GM21619 (cell line): ENCODE results near the gene AUTS2.

Experiments used
- ATAC-seq: cut with Tn5 transposase; IDR thresholded peaks from one replicate; pipeline ENCODE4 v1.9.1; 2021; ENCODE audit not compliant: unreplicated experiment

Gene AUTS2

DNA sequence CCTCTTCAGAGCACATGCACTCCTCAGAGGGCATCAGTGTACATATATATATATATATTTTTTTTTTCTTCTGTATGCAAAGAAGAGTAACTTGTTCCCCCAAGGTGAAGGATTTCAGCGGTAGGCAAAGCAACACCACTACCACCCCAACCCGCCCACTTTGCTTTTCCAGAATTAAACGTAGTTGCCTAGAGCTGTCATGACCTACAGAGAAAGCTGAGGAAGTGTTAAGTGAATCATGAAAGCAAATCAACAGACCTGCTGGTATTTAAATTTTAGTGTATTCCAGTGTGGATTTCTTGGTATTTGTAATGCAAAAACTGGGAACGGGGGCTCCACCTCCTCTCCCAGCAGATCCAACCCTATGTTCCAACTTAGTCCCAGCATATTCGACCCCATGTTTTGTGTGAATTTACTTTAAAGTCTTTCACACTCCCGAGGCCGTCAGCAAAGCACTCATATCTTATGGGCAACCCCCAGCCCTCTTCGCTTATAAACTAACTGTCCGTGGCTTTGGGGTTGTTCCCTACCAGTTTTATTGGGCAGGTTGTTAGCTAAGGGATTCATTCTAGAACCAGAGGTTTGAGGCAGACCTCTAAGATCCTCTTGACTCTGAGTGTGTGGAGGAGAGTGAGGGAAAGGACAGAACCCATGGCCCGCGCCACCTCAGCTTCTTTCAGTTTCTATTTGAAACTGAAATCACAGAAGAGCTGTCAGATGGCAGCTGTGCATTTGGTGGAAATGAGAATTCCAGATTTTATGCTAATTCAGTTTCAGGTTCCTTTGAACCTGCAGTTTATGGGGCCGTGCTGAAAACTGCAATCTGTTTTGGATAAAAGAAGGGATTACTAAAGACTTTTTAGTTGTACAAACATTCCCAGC is 1083.4 kb downstream of the AUTS2 start:
- peak; percentile 86 for ATAC-seq

GRCh38 chr7:70684173-70684572 is 1085.9 kb downstream of the AUTS2 start:
- no peak for ATAC-seq

GRCh38 chr7:70693321-70693685 is 1095.0 kb downstream of the AUTS2 start:
- ATAC-seq, result no peak

DNA sequence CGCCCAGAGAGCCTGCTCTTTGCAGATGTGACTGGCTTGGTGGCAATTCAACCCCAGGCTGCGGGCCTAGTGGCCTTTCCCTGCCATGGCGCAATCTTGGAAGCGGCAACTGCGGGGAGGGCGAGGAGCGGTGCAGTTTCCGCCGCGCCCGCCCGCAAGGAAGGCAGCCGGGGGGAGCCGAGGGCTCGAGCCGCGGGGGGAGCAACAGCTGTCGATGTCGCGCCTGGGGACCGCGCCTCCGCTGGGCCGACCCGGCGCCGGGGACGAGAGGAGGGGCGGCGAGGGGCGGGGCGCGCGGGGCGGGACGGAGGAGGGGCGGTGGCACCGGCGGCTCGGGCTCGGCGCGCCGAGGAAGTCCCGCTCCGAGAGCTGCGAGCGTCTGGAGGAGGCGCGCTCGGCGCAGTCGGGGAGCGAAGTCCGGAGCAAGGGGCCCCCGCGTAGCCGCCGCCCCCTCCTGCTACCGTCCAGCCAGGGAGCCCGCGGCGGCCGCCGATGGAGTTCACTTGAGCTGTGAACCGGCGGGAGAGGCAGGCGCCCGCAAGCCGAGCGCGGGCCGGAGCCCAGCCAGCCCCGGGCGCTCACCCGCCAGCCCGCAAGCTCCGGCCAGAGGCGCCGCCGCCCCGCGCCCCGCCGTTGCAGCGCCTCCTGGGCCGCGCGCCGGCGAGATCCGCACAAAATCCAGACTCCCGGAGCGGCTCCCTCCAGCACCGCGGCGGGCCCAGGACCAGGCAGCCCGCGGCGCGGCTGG is 1095.6 kb downstream of the AUTS2 start:
- ATAC-seq, result peak; percentile 62

- ATAC-seq, result peak; percentile 35
These were observed 1096.2 kb downstream of the AUTS2 start for GRCh38 chr7:70694434-70694970.

- no peak for ATAC-seq
These were observed 1096.9 kb downstream of the AUTS2 start for GRCh38 chr7:70694971-70695794.

DNA sequence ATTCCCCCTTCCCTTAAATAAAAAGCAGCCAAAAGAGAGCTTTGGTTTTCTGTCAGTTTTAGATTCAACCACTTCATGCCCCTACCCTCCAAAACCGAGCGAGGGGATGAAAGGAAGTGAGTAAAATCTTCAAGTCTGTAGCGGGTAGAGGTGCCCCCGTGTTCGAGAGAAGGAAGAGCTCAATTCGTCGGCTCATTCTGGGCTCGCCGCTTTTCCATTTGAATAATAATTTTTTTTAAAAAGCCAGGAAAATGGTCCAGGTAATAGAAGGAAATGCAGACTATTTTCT is 1097.5 kb downstream of the AUTS2 start:
- ATAC-seq, result no peak

- no peak for ATAC-seq
These were observed 1098.0 kb downstream of the AUTS2 start for GRCh38 chr7:70696201-70696754.

DNA sequence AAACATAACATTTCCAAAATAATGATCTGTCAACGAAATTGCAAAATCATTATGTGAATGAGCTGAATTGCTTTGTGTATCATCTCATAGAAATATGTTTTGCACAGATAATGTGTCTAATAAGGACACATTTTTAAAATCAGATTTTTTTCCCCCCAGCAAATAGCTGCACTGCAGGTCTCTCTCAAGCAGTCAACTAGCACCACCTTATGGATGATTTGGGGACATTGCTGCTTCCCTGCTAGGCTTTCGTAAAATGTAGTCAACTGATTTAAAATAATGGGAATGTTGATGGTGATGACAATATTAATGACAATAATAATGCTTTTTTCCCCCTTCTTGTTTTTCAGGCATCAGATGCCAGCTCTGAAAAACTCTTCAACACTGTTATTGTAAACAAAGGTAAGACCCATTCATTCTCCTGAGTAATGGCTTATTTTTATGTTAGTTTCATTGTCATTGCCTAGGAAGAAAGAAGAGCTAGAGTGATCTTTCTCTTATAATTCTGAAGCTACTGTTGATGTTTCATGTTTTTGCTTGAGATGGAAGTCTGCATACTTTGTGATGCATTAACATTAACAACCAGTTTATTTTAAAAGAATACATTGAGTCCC is 1100.1 kb downstream of the AUTS2 start:
- no peak for ATAC-seq

- no peak for ATAC-seq
These were observed 1101.0 kb downstream of the AUTS2 start for GRCh38 chr7:70699271-70699670.

- no peak for ATAC-seq
These were observed 1102.0 kb downstream of the AUTS2 start for GRCh38 chr7:70700055-70700940.

- no peak for ATAC-seq
These were observed 1102.7 kb downstream of the AUTS2 start for GRCh38 chr7:70700941-70701425.

DNA sequence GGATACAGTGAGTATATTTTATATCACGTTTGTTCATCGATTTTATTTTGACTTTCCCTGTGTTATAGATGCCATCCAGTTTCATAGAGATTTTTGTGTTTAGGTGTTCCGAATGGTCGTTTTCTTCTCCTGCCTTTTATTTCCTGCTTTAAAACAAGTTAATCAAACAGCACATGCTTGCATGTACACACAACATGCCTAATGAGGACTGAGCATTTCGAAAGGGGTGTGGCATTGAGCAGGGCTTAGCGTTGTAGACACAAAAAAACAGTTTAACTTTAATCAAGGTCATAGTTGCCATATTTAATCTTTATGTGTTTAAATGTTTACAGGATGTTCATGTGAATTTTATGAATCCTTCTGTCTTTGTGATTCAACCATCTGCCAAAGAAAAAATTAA is 1103.2 kb downstream of the AUTS2 start:
- ATAC-seq, result no peak

DNA sequence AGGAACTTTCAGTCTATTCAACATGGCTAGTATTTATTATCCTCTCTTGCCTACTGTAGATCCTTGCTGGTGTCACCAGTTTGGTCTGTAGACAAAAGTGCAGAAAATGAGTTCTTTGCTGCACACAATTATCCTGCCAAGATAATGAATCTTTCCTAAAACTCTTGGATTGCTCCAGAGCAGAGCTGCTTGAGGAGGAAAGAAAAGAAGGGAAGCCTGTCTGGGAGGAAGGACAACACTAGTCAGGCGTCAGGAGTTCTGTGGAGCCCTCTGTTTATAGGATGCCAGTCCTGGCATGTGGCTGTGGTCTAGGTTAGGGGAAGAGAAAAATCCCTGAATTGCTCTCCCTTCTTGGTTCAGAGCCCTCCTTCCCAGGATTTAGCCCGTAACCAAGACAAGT is 1103.7 kb downstream of the AUTS2 start:
- no peak for ATAC-seq

DNA sequence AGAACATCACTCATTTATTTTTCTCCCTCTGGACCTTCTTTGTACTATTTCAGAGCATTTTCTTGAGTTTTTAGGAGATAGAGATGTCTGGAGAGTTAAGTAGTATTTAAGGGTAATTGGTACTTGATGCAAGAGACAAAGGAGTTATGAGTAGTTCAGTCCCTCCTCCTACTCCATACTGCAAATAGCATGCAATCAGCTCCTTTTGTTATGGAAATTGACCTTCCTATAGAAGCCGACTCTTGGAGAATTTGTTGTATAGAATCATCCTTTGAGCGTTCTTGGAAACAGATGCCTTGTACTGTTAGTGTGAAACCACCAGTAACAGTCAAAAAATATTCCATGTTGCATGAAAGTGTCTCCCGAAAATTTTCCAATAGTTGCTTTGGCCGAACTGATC is 1105.5 kb downstream of the AUTS2 start:
- ATAC-seq, result no peak

GRCh38 chr7:70704831-70705346 is 1106.6 kb downstream of the AUTS2 start:
- no peak for ATAC-seq

DNA sequence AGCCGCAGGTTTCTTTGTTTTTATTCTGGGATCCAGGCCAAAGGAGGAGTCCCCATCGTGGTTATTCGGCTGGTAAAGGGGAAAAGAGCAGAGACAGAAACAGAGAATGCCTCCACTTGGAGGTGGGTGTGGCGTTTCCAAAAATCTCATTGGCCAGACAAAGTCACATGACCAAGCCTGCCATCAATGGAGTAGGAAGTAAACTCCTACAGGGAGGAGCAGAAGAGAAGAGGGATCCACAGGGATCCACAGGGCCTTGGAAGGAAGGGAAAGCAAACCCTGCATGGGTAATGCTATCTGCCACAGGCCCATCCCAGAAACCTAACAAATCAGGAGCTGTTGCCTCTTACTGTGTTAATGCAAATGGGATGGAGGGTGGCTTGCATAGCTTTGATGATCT is 1107.9 kb downstream of the AUTS2 start:
- no peak for ATAC-seq

DNA sequence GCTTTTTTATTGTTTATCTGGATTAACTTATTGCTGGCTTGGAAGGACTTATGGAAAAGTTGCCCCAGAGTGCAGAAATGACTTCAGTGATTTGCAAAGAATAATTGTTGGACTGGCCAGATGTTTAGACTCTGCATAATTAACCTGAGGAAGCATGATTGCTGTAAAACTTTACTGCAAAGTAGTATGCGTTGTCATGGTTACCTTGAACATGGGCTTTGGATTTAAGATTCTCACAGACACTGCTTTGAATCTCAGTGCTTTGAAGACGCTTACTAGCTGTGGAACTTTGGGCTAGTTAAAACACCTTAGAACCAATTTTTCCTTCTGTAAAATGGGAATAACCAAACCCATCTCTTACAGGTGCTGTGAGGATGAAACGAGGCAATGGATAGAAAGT is 1108.4 kb downstream of the AUTS2 start:
- ATAC-seq, result no peak

DNA sequence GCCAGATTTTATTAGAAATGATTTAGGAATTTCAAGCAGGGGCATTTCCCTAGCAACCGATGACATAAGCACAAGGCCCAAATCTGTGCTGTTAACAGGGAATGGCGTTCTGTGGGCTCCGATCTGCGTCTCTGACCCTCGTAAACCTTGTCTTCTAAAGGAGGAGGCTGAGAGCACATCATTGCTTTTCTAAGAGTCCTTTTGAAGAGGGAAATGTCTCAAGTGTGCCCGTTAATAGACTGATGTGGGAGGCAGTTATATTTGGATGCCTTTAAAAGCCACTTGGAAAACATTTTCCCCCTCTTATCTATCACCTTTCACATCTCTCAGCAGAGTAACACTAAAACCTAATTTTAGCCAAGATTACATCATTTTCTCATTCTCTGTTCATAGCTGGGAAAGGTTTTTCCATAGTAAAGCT is 1109.6 kb downstream of the AUTS2 start:
- ATAC-seq, result no peak
